Smooth muscle cell of the umbilical artery (primary cell): ENCODE measurements around the gene ZZZ3. TPM values are rescaled to one million over a fixed set of nuclear protein-coding genes. Genes with fewer than 3 reads are reported as not detected.

Source experiments
- total RNA-seq: library from RNA; depleted of rRNA; stranded (reverse); fragments of >200 nt; gene quantifications from 2 replicates; pipeline ENCODE4 v1.2.3, GENCODE V29; 2014

ZZZ3 gene
- 77.2 and 97.7 TPM in 2 replicates for total RNA-seq

GRCh38 chr1:77682460-77683159 is at the start of gene ZZZ3:
Gene ZZZ3, minus strand, starts transcription at chr1:77682658. Its CDS starts 49,304 bp downstream, at chr1:77633354.

Other genes with a start within 250 kb of the ZZZ3 start
- gene USP33, start 77.2 kb upstream of the ZZZ3 start, total RNA-seq, result 79.0 and 87.9 TPM in 2 replicates
- 14.8 and 18.7 TPM in 2 replicates for gene MIGA1, start 97.0 kb upstream of the ZZZ3 start, total RNA-seq
- gene NEXN, start 206.0 kb upstream of the ZZZ3 start, total RNA-seq, result 16.3 and 19.3 TPM in 2 replicates